Stimulated activated CD4-positive, alpha-beta T cell treated with anti-CD3 and anti-CD28 coated beads, Interleukin-4, amount 100 ng/mL, for 1 hour (primary cell): Measurements from ENCODE around the gene SLC45A1.
"Not testable (repeated sequence)": the region's sequence is repeated elsewhere in the genome, so short reads cannot be mapped to it uniquely, and the experiment has no call there.

Experiments
- DNase-seq: peaks from one replicate; pipeline ENCODE4 v3.0.0-alpha.2; 2020

The SLC45A1 gene

DNA sequence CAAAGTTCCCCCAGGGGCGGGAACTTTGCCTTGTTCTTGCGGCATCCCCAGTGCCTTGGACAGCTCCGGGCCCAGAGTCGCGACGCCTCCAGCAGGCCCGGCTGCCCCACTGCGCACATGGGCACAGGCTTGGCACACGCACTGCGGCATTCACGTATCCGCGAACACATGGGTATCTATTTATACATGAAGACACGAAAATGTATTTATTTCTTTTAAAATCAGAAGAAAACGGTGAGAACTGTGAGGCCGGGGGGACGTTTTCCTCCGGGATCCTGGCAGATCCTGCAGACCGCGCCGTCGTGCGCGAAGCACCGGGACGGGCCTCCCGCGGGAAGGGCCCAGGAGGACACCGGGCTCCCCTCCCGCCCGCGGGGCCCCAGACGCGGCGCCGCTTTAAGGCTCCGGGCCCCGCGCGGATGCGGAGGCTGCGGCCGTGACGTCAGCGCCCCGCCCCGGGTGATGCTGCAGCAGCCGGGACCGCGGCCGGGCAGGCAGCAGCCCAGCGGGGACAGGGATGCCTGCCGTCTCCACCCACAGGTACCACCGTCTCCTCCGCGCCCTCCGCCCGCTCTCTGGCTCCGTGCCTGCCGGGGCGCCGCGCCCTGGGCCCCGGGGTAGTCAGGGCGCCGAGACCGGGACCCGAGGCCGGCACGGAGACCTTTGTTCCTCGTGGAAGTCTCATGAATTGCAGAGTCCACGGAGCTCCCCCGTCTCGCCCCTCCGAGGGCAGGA, at the start of gene SLC45A1:
SLC45A1 (plus strand) TSS at position 468 of the 735 bp plus-strand sequence. CDS start 6,216 bp downstream, outside the sequence.
- DNase-seq: peak; percentile 86

DNA sequence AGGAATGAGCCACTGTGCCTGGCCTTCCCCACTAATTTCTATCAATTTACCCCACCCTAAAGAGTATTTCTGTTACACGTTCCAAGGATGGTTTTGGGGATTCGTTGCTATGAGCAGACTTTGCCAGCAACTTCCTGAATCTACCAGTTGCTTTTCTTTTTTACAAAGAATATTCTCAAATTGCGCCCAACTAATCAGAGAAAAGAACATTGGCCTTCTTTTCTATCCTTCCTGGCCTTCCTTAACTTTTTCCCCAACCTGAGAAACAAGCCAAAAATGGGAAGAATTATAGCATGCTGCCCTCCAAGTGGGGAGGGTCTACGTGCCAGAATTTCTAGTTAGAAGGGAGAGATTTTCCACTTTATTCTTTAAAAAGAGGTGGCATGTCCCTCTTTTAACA, 44.9 kb upstream of the SLC45A1 start:
- DNase-seq: no peak

DNA sequence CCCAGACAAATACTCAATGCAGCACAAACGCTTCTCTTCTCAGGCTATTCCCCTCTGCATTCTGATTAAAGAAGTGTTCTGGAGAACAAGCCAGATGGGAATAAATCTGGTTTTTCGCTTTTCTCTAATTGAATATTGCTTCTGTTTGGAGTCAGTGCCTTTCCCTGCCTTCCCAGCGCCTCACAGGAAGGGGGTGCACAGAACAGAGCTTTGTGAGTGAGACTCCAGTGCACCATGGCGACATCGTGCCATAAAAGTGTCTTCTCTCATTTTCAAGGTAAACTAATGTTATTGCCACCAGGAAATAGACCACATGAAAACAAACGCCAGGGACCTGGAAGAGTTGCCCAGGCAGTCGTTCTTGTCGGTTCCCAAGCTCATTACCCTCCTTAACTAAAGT, 43.6 kb upstream of the SLC45A1 start:
- no peak for DNase-seq

DNA sequence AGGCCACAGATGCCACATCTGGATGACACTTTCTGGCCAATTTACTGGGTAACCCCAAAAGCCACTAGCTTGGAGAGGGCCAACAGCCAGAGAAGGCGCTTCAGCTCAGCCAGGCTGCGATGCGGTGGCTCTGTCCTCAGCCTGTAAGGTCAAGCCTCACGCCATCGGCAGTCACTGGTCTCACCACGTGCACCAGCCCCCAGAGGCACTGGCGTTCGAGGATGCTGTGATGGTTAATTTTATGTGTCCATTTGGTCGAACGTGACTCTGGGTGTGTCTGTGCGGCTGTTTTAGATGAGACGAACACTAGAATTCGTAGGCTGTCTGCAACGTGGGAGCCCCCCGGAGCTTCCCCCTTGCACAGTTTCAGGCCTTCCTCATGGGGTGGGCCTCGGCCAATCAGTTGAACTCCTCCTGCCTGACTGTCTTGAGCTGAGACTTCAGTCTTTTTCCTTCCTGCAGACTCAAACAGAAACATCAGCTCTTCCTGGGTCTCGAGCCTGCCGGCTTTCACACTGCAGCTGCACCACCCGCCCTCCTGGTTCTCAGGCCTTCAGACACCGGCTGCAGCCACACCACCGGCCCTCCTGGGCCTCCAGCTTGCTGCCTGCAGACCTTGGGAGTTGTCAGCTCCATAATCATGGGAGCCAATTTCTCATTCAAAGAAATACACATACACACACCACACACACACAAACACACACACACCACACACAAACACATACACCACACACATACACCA, 41.6 kb upstream of the SLC45A1 start:
- no peak for DNase-seq

DNA sequence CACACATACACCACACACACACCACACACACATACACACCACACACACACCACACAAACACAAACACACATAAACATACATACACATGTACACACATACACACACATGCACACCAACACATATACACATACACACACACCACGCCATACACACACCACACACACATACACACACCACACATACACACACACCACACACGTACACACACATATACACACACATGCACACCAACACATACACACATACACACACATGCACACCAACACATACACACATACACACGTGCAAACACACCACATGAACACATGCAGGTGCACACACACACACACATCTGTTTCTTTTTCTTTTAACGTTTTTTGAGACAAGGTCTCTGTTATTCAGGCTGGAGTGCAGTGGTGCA, 41.0 kb upstream of the SLC45A1 start:
- DNase-seq: no peak

DNA sequence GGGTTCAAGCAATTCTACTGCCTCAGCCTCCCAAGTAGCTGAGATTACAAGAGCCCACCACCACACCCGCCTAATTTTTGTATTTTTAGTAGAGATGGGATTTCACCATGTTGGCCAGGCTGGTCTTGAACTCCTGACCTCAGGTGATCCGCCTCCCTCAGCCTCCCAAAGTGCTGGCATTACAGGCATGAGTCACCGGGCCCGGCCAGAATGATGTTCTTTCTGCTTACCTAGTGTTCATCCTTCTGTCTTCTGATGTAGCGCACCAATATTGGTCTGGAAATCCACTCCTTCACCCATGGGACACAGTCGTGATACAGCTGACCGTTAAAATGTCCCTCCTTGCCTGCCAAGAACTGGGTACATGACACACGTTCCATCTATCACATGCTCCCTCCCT, 39.2 kb upstream of the SLC45A1 start:
- DNase-seq: not testable (repeated sequence)

DNA sequence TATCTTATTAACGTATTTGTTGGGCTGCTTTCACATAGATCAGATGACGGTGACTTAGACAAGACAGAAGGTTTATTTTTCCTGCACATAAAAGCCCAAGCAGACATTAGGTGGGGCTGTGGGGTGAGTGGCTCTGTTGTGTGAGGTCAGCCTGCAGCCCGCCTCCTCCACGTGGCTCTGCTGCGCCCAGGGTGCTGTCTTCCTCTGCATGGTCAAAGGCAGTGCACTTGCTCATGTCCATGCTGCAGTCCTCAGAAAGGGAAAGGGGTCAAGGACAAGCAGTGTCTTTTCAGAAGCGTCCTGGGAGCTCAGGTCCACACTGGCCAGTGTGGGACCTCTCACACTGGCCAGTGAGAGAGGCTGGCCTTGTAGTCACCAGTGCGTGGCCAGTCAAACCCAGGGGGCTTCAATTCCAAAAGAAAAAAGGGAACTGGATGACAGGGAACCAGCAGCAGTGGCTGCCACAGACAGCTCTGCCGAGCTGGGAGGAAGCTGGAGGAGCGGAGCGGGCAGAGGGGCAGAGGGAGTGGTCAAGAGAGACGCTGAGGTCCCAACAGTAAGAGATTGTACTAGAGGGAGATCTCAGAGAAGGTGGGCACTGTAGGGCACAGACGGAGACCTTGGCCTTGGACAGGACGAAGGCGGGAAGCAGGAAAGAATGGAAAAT, 35.9 kb upstream of the SLC45A1 start:
- no peak for DNase-seq

DNA sequence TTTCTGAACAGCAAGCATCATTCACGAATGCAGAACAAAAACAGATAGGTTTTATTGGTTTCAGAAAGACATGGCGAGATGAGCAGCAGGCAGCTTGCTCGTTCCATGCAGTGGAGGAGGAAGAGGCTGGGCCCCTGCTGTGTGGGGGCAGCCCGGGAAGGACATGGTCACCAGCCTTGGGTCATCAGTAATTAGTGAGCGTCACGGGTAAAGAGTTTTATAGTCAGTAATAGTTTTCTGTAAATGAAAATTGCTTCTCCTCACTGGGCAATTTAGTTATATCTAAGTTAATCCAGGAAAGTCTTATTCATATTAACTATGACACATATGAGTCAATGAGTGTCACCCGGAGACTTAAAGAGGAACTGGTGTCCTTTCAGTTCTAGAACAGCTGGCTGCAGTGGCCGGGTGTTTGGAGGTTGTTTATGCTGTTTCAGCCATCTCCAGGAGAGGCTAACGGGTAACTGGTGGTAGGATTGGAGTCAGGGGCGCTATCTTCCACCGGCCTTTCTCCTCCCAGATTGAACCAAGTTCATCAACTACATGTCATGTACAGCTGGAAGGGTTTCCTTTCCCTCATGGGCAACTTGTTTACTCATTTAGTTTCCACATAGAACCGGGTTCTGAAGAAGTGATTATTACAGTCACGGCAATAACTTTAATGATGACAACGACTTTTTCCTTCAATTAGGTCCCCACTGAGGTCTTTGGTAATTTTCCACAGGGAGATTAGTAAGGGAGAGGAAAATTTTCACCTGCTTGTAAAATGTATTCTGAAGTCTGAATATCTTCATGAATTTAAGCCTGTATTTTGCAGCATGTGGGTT, 34.6 kb upstream of the SLC45A1 start:
- DNase-seq: no peak

DNA sequence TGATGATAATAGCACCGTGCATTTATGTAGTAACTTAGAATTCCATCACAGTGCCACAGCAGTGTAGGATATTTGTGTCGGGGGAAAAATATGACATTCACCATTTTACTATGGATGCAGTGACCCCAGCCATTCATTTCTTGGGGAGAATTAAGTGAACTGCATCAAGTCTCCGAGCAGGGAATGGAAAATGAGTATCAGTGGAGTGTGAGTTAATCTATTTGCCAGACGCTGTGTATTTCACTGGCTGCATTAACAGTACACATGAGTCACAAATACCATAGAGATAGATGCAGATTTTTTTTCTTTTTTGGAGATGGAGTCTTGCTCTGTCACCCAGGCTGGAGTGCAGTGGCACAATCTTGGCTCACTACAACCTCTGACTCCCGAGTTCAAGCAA, 33.8 kb upstream of the SLC45A1 start:
- no peak for DNase-seq

DNA sequence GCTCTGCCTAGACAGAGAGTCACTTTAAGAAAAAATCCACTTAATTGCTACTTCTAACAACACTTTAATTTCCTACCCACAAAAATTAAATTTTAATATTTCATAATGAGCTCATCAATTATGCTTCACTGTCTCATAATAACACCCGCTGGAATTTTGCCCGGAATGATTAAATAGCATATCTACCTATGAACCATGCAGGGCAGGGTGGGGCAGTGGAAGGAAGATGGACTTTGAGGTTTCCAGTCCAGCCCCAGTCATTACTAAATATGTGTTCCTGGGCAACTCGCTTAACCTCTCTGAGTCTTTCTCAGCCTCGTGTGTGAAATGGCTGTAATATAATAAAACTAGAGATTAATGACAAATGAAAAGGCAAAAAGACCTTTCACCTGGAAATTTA, 32.8 kb upstream of the SLC45A1 start:
- no peak for DNase-seq

DNA sequence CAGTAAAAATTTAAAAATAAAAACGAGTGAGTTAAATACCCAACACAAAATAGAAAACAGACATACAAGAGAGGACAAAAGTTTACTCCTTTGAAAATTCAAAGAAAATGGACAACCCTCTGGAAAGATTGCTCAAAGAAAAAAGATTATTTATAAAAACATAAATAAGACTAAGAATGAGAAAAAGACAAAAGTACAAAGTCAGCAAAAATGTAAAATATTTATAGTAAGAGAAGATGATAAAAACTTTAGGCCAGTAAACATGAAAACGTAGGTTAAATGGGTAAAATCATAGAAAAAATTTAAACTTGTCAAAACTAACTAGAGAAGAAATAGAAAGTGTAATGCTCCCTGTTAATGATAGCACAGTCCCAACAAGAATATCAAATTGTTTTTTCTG, 31.9 kb upstream of the SLC45A1 start:
- DNase-seq: no peak

DNA sequence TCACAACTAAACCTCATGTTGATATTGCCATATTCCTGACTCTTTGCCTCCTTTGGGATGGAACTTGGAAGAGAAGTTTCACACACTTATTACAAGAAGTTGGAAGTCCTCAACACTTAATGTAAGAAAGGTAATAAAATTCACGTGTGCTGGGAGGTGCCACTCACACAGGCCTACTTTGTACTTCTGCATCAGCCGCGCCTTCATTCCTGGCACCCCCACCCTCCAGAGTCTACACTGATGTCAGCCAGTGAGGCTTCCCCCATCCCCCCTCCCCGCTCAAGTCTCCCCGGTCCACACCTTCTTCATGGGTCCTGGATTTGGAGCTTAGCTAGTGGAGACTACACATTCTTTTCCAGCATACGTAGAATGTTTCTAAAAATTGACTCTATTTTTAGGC, 24.8 kb upstream of the SLC45A1 start:
- DNase-seq: no peak

DNA sequence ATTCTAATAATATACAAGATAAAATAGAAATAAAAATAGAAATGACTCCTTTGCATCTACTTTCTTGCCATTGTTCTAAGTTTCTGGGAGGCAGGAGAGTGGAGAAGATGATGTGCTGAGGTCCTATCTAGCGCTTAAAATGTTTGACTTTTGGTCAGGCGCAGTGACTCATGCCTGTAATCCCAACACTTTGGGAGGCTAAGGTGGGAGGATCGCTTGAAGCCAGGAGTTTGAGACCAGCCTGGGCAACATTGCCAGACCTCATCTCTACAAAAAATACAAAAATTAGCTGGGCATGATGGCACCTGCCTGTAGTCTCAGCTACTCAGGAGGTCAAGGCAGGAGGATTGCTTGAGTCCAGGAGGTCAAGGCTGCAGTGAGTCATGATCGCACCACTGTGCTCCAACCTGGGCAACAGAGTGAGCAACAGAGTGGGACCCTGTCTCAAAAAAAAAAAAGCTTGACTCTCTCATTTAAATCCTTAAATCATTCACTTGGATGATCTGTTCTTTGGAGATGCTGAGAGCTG, 24.2 kb upstream of the SLC45A1 start:
- DNase-seq: no peak

DNA sequence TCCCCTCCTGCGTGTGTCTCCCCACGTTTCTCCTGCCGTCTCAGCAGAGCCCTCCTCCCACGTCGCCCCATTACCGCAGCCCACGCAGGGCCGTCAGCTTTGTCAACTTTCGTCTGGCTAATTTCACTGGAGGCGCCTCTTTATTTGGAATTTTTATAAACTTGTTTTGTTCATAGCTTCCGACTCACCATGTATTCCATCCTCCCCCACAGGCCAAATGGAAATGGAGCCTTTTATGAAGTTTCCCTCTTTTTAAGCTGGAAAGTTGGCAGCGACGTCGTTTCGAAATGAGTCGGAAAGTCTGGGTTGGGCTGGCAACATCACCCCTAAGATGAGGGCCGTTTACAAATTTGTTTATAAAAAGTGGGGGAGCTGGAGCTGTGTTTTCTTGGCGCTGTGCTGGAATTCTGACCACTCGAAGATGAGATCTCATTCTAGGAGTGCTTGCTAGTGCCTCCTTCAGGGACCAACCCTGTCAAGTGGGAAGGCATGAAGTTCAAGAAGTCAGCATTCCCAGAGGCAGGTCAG, 23.7 kb upstream of the SLC45A1 start:
- DNase-seq: no peak

DNA sequence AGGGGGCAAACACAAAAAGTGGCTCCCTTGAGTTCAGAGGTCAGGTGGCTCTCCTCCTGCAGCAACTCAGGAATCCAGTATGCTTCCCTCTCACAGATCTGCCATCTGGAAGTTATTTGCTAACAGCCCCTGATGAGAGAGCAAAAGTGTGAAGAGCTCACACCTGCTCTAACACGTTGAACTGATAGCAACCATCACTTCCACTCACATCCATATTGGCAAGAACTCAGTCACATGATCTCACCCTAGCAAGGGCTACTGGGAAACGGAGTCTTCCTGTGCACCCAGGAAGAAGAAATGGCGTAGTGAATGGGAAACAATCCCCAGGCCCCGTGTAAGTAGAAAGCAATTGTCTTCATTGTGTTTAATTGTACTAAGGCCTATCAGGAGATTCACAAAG, 20.7 kb upstream of the SLC45A1 start:
- no peak for DNase-seq

DNA sequence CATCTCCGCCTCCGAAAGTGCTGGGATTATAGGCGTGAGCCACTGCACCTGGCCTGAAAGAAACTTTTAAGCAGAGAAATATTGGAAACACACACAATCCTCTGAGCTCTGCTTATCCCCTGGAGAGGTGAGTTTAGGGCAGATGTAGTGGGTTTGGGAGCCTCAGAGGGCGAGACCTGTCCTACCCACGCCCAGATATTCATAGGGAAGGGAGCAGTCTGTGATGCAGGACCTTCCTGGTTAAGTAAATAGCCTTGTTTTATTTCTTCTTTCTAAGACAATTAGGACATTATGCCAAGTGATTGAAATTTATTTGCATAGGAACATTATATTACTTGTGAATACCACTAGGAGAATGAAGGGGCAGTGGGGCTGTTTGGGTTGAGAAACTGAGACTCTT, 18.0 kb upstream of the SLC45A1 start:
- DNase-seq: no peak

DNA sequence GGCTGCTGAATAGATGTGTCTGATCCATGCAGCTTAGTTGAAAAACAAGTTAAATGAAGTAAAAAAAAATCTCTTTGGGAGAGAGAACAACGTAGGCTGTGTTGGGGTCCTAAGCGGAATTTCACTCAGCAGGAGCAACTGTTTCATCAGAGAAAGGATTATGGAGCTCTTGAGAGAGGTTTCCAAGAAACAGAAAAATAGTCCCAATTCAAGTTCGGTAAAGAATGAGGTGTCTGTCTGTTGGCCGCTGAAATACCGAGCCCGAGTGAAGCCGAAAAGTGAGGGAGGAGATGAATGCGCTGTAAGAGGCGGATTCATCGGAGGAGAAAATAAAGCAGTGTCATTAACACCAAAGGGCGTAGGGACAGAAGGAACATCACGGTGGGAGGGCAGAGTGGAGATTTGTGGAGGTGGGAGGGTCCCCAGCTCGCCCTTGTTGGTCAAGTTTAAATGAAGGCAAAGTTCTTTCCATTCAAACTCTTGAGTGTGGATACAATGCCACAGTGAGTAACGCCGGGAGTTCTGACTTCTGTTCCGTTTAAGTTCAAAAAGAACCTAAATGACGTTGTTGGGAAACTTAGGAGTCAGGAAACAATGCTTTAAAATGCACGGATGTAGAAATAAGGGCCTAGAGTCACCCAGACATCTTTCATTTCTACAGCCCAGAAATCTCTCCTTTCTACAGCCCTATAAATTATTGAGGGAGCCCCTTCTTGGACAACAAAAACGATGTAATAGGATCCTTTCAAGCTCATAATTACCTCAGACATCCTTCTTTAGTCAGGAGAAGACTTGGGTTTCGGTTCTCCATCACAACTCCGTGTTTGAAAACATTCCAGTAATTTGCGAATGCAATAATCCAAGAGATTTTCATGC, 15.6 kb upstream of the SLC45A1 start:
- no peak for DNase-seq

DNA sequence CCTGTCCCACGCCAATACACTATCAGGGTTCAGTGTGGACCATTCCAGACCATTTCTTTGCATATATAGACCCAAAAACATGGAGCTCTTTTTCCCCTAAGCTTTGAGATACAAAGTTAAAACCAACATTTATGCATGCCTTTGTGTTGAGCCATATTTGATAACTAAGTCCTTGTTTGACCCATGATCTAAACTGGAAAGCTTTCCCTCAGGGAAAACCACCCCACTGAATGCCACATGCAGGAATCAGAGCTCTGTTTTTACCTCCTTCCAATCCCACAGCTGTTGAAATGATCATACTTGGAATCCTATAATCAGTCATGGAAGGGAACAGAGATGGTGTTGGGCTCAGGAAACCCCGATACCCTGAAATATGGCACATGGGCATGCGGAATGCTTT, 14.8 kb upstream of the SLC45A1 start:
- no peak for DNase-seq

DNA sequence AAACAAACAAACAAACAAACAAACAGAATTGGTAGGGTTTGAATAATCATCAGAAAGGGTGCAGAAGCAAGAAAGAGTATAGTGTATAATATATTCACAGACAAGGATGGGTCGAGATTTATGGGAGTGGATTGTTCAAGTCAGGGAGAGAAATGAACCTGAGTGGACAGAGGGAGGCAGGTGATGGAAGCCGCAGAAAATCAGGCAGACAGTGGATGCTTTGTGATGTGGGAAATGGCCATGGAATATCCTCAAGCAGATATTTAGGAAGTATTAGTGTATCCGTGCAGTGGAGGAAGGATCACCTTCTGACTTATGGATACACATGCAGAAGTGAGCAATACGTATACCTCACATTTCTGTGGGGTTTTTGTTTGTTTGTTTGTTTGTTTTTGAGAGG, 14.0 kb upstream of the SLC45A1 start:
- no peak for DNase-seq

DNA sequence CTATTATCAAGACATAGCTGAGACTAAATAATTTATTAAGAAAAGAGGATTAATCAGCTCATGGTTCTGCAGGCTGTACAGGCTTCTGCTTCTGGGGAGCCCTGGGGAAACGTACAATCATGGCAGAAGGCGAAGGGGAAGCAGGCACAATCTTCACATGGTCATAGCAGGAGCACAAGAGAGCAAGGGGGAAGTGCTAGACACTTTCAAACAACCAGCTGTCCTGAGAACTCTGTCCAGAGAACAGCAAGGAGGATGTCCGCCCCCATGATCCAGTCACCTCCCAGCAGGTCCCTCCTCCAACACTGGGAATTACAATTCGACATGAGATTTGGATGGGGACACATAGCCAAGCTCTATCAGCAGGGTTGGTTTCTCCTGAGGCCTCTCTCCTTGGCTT, 10.3 kb upstream of the SLC45A1 start:
- no peak for DNase-seq

DNA sequence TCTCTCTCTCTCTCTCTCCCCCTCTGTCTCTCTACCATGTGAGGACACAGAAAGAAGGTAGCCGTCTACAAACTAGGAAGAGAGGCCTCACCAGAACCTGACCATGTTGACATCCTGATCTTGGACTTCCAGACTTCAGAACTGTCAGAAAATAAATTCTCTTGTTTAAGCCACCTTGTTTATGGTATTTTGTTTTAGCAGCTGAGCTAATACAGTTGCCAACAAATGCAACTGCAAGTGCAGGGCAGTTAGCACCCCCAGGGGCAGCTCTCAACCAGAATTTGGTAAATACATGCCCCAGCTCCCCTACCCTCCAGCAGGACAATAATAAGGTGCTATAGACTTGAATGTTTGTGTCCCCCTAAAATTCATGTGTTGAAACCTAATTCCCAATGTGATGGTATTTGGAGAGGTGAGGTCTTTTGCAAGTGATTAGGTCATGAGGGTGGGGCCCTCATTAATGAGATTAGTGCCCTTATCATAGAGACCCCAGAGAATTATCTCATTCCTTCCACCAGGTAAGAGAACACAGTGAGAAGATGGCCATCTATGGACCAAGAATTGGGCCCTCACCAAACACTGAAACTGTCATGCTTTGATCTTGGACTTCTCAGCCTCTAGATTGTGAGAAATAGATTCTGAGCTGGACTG, 6.7 kb upstream of the SLC45A1 start:
- DNase-seq: no peak
